HCT116 (cell line): ENCODE results near the gene EEF1G. TPM values are rescaled to one million over a fixed set of nuclear protein-coding genes. Genes with fewer than 3 reads are reported as not detected.

Experiments
- ATAC-seq: fragments of 200-7000 bp; cut with Tn5 transposase; 2 replicates; pipeline ENCODE4 v1.9.1; 2020; ENCODE audit warnings: mild to moderate bottlenecking, moderate library complexity
- BruUV-seq: library from RNA; stranded (reverse); fragments of 400-500 nt; replicated peaks from 2 replicates; lab custom pipeline; 2021; lab: Mats Ljungman, UMichigan
- CTCF ChIA-PET: fragments of 300-600 bp; sonication (Branson Sonifier 250); formaldehyde crosslinking; loops from one replicate; lab custom pipeline; 2021; ENCODE audit warnings: antibody characterized with exemption; lab: Charles Lee
- POLR2A ChIA-PET: fragments of 300-600, 350-600 bp; sonication (Branson Sonifier 250); formaldehyde crosslinking; loops from one replicate; lab custom pipeline; 2021; ENCODE audit warnings: antibody characterized with exemption; lab: Charles Lee
- RAD21 ChIA-PET, 2 experiments: fragments of 300-600 bp; sonication (Branson Sonifier 250); formaldehyde crosslinking; loops; one replicate each; lab custom pipeline; 2023; ENCODE audit warnings: low total read pairs in 2 of 2; ENCODE audit not compliant: uncharacterized antibody in 2 of 2, unreplicated experiment in 2 of 2, low non-redundant PET in 1 of 2; lab: Charles Lee
- DNase-seq: peaks from one replicate; pipeline ENCODE4 v3.0.0-alpha.2; 2010; ENCODE audit warnings: low read depth, low spot score
- H2AFZ ChIP-seq: fragments of 200-600 bp; shearing (Covaris generic), sonication (generic); 2 replicates; pipeline ENCODE4 v1.6.1; 2017; ENCODE audit warnings: low read depth, mixed run types, mixed read lengths, antibody characterized with exemption, low read length; ENCODE audit not compliant: poor library complexity, severe bottlenecking
- H3K27ac ChIP-seq: 2 replicates; pipeline ENCODE4 v1.5.1; 2012; ENCODE audit warnings: low read depth, low read length
- H3K27me3 ChIP-seq: fragments of 200-600 bp; sonication (generic); 2 replicates; pipeline ENCODE4 v1.6.1; 2016; ENCODE audit warnings: mixed run types, low read length, mixed read lengths; ENCODE audit not compliant: insufficient read depth
- H3K36me3 ChIP-seq, 2 experiments: fragments of 200-500 bp in 1 of 2; fragments of 200-600 bp in 1 of 2; sonication (Bioruptor generic) in 1 of 2; sonication (generic) in 1 of 2; 2 replicates each; pipeline versions ENCODE4 v1.5.1 to v1.6.1; 2014 to 2016; ENCODE audit warnings: low read length in 2 of 2, inconsistent platforms in 1 of 2, mixed read lengths in 1 of 2, mixed run types in 1 of 2; ENCODE audit not compliant: insufficient read depth in 2 of 2, control insufficient read depth in 1 of 2
- H3K4me1 ChIP-seq, 2 experiments: fragments of 200-600 bp in 1 of 2; sonication (generic) in 1 of 2; 2 replicates each; pipeline versions ENCODE4 v1.5.1 to v1.6.1; 2012 to 2017; ENCODE audit warnings: low read length in 2 of 2, inconsistent platforms in 1 of 2, mild to moderate bottlenecking in 1 of 2, mixed read lengths in 1 of 2, mixed run types in 1 of 2, moderate library complexity in 1 of 2; ENCODE audit not compliant: insufficient read depth in 2 of 2, control insufficient read depth in 1 of 2
- H3K4me2 ChIP-seq: fragments of 200-600 bp; sonication (generic); 2 replicates; pipeline ENCODE4 v1.6.1; 2017; ENCODE audit warnings: mixed run types, low read length, mixed read lengths
- H3K4me3 ChIP-seq, 2 experiments: fragments of 200-600 bp in 1 of 2; sonication (generic) in 1 of 2; replicated peaks in 1 of 2; 2 replicates each; pipeline ENCODE4 v1.5.1; 2011 to 2016; ENCODE audit warnings: low read length in 2 of 2, control low read depth in 1 of 2, low read depth in 1 of 2, mild to moderate bottlenecking in 1 of 2, mixed read lengths in 1 of 2, mixed run types in 1 of 2
- H3K79me2 ChIP-seq: fragments of 200-600 bp; sonication (generic); 2 replicates; pipeline ENCODE4 v1.6.1; 2017; ENCODE audit warnings: mild to moderate bottlenecking, mixed run types, low read length, moderate library complexity, mixed read lengths; ENCODE audit not compliant: insufficient read depth
- H3K9ac ChIP-seq: fragments of 200-600 bp; sonication (generic); 2 replicates; pipeline ENCODE4 v1.6.1; 2016; ENCODE audit warnings: low read length, mixed read lengths
- H3K9me2 ChIP-seq: fragments of 200-600 bp; sonication (generic), shearing (Covaris generic); 2 replicates; pipeline ENCODE4 v1.6.1; 2017; ENCODE audit warnings: mixed run types, mild to moderate bottlenecking, moderate library complexity; ENCODE audit not compliant: insufficient read depth
- H3K9me3 ChIP-seq, 2 experiments: fragments of 200-500 bp in 1 of 2; fragments of 200-600 bp in 1 of 2; sonication (Bioruptor generic) in 1 of 2; sonication (generic) in 1 of 2; 2 replicates each; pipeline ENCODE4 v1.6.1; 2014 to 2017; ENCODE audit warnings: low read length in 2 of 2, mixed read lengths in 2 of 2, inconsistent platforms in 1 of 2, low read depth in 1 of 2, mild to moderate bottlenecking in 1 of 2, mixed run types in 1 of 2, moderate library complexity in 1 of 2; ENCODE audit not compliant: control insufficient read depth in 1 of 2, insufficient read depth in 1 of 2
- H4K20me1 ChIP-seq: fragments of 200-600 bp; sonication (generic), shearing (Covaris generic); 2 replicates; pipeline ENCODE4 v1.6.1; 2017; ENCODE audit warnings: mixed run types, mild to moderate bottlenecking, moderate library complexity; ENCODE audit not compliant: insufficient read depth
- CBX3 ChIP-seq: IDR thresholded peaks from 2 replicates; pipeline ENCODE4 v1.6.1; 2012; ENCODE audit warnings: low read depth
- POLR2AphosphoS5 ChIP-seq: IDR thresholded peaks from 2 replicates; pipeline ENCODE4 v1.6.1; 2011; ENCODE audit warnings: mild to moderate bottlenecking, low read depth, low read length, moderate library complexity
- intact Hi-C: fragments of 100-400 bp; cut with micrococcal nuclease; formaldehyde crosslinking; loops from 2 replicates; pipeline ENCODE4 v1.10.0; 2022
- total RNA-seq: library from RNA; stranded (reverse); gene quantifications from one replicate; pipeline ENCODE4 v1.2.1, GENCODE V29; 2021; ENCODE audit not compliant: unreplicated experiment
- TF ChIP-seq, protein P1 (sequence below): IDR thresholded peaks from 2 replicates; pipeline ENCODE4 v1.6.1; 2011; ENCODE audit warnings: mild to moderate bottlenecking, low read length, moderate library complexity; ENCODE audit not compliant: insufficient replicate concordance; ENCODE audit errors: extremely low read depth

Gene EEF1G
- total RNA-seq, 1 experiment from 2014 or later: 1,901 TPM

GRCh38 chr11:62553080-62553838 lies 20.4 kb downstream of the EEF1G start:
- ChIA-PET RAD21 (interaction anchor here (1.1 to 2.3 kb wide), 4 partner anchors 9 to 128 kb away, joined by 3 to 8 read pairs (median 4); no protein-coding TSS in a partner anchor), CTCF (interaction anchor here (1.0 to 3.8 kb wide), 4 partner anchors 10 to 158 kb away, joined by 3 to 39 read pairs (median 20); partner anchors contain the start of gene TUT1), POLR2A (interaction anchor here (0.9 to 2.1 kb wide), 14 partner anchors 8 to 288 kb away, joined by 3 to 15 read pairs (median 5); partner anchors contain the start of genes B3GAT3, C11orf98, CSKMT and EEF1G)
- no peak overlapping the region for H2AFZ ChIP-seq
- no peaks in the 10 kb centered on the region for H3K9me3 ChIP-seq
- peak; percentile 68 for TF ChIP-seq POLR2AphosphoS5
- no peak for TF ChIP-seq CBX3
- TF ChIP-seq, protein P1, sequence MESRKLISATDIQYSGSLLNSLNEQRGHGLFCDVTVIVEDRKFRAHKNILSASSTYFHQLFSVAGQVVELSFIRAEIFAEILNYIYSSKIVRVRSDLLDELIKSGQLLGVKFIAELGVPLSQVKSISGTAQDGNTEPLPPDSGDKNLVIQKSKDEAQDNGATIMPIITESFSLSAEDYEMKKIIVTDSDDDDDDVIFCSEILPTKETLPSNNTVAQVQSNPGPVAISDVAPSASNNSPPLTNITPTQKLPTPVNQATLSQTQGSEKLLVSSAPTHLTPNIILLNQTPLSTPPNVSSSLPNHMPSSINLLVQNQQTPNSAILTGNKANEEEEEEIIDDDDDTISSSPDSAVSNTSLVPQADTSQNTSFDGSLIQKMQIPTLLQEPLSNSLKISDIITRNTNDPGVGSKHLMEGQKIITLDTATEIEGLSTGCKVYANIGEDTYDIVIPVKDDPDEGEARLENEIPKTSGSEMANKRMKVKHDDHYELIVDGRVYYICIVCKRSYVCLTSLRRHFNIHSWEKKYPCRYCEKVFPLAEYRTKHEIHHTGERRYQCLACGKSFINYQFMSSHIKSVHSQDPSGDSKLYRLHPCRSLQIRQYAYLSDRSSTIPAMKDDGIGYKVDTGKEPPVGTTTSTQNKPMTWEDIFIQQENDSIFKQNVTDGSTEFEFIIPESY: peak; percentile 90
- peaks cover 70 to 87% of the 10 kb centered on the region in 2 experiments for H3K4me1 ChIP-seq
- ATAC-seq (peak; percentile 78), DNase-seq (peak; percentile 91)
- H3K27ac ChIP-seq: peak overlapping the region; percentile 99
- no peaks in the 10 kb centered on the region; a peak in 1 of 4 replicates for H3K36me3 ChIP-seq
- H3K4me3 ChIP-seq: peak overlapping the region; percentile 36 to 52
- TSS peak; percentile 57 for BruUV-seq
- H3K9ac ChIP-seq: peak overlapping the region; percentile 81
- H3K9me2 ChIP-seq: no peaks in the 10 kb centered on the region
- H3K27me3 ChIP-seq: no peaks in the 10 kb centered on the region
- H3K79me2 ChIP-seq: peaks cover 9% of the 10 kb centered on the region
- H3K4me2 ChIP-seq: peak overlapping the region; percentile 94
- intact Hi-C loops: no loop called here
- H4K20me1 ChIP-seq: no peaks in the 10 kb centered on the region
